HEK293 (cell line): ENCODE measurements around the gene MESD.

Source experiments
- CTCF ChIA-PET: fragments of 350-600 bp; formaldehyde crosslinking; extraction: SDS; loops from one replicate; lab custom pipeline; 2021; ENCODE audit warnings: antibody characterized with exemption; lab: Yijun Ruan, JAX
- POLR2A ChIA-PET: fragments of 300-600 bp; formaldehyde crosslinking; extraction: SDS; loops from one replicate; lab custom pipeline; 2020; ENCODE audit warnings: antibody characterized with exemption, inconsistent platforms; lab: Yijun Ruan, JAX
- H3K27ac ChIP-seq: fragments of 200-500 bp; sonication (Bioruptor generic); 2 replicates; pipeline ENCODE4 v1.5.1; 2014; ENCODE audit warnings: low read depth, low read length, control low read depth, inconsistent platforms; ENCODE audit errors: extremely low read depth
- H3K36me3 ChIP-seq, 2 experiments: fragments of 200-500 bp in 1 of 2; sonication (Bioruptor generic) in 1 of 2; 1 replicate in 1 of 2; 2 replicates in 1 of 2; pipeline ENCODE4 v1.5.1; 2014 to 2017; ENCODE audit warnings: inconsistent platforms in 2 of 2, low read length in 2 of 2; ENCODE audit not compliant: control insufficient read depth in 2 of 2, insufficient read depth in 1 of 2
- H3K4me1 ChIP-seq: fragments of 200-500 bp; sonication (Bioruptor generic); 2 replicates; pipeline ENCODE4 v1.5.1; 2014; ENCODE audit warnings: mild to moderate bottlenecking, low read length, inconsistent platforms; ENCODE audit not compliant: control insufficient read depth, insufficient read depth
- H3K4me3 ChIP-seq: 2 replicates; pipeline ENCODE4 v1.5.1; 2011; ENCODE audit warnings: low read depth, mild to moderate bottlenecking, control low read depth, low read length, moderate library complexity
- H3K9me3 ChIP-seq: fragments of 200-500 bp; sonication (Bioruptor generic); 2 replicates; pipeline ENCODE4 v1.5.1; 2014; ENCODE audit warnings: low read depth, low read length, inconsistent platforms; ENCODE audit not compliant: control insufficient read depth, insufficient read depth
- PRDM1 ChIP-seq: fragments of 450-650 bp; formaldehyde crosslinking; IDR thresholded peaks from 2 replicates; pipeline ENCODE4; 2016; ENCODE audit warnings: missing biosample characterization, missing genetic modification characterization
- RBAK ChIP-seq: fragments of 450-650 bp; formaldehyde crosslinking; IDR thresholded peaks from 2 replicates; pipeline ENCODE4 v1.5.1; 2016; ENCODE audit warnings: missing biosample characterization, missing genetic modification characterization
- SETDB1 ChIP-seq: IDR thresholded peaks from one replicate; pipeline ENCODE4 v1.6.1; 2017; ENCODE audit warnings: mild to moderate bottlenecking, low read length, moderate library complexity, mixed read lengths; ENCODE audit not compliant: insufficient read length
- SP3 ChIP-seq: fragments of 450-650 bp; formaldehyde crosslinking; IDR thresholded peaks from 2 replicates; pipeline ENCODE4 v1.5.1; 2016; ENCODE audit warnings: missing biosample characterization, missing genetic modification characterization
- WT1 ChIP-seq: fragments of 450-650 bp; formaldehyde crosslinking; IDR thresholded peaks from 2 replicates; pipeline ENCODE4 v1.5.1; 2016; ENCODE audit warnings: missing biosample characterization, missing genetic modification characterization
- YY2 ChIP-seq: fragments of 450-650 bp; formaldehyde crosslinking; IDR thresholded peaks from 2 replicates; pipeline ENCODE4 v1.5.1; 2016; ENCODE audit warnings: missing biosample characterization, missing genetic modification characterization
- ZNF112 ChIP-seq: fragments of 450-650 bp; formaldehyde crosslinking; IDR thresholded peaks from 2 replicates; pipeline ENCODE4 v1.5.0; 2017; ENCODE audit warnings: missing biosample characterization, missing genetic modification characterization
- ZNF132 ChIP-seq: fragments of 450-650 bp; formaldehyde crosslinking; IDR thresholded peaks from 2 replicates; pipeline ENCODE4 v1.5.1; 2017; ENCODE audit warnings: missing biosample characterization, missing genetic modification characterization, borderline replicate concordance
- ZNF155 ChIP-seq: fragments of 450-650 bp; formaldehyde crosslinking; IDR thresholded peaks from 2 replicates; pipeline ENCODE4 v1.5.1; 2016; ENCODE audit warnings: missing biosample characterization, missing genetic modification characterization
- ZNF266 ChIP-seq: fragments of 450-650 bp; formaldehyde crosslinking; IDR thresholded peaks from 2 replicates; pipeline ENCODE4 v1.5.1; 2016; ENCODE audit warnings: missing biosample characterization, missing genetic modification characterization, low read depth
- ZNF292 ChIP-seq: fragments of 450-650 bp; formaldehyde crosslinking; IDR thresholded peaks from 2 replicates; pipeline ENCODE4 v1.5.1; 2016; ENCODE audit warnings: low read depth, missing biosample characterization, missing genetic modification characterization, borderline replicate concordance
- ZNF341 ChIP-seq: fragments of 450-650 bp; formaldehyde crosslinking; IDR thresholded peaks from 2 replicates; pipeline ENCODE4; 2016; ENCODE audit warnings: low read depth, missing biosample characterization, missing genetic modification characterization
- ZNF404 ChIP-seq: fragments of 450-650 bp; formaldehyde crosslinking; IDR thresholded peaks from 2 replicates; pipeline ENCODE4 v1.5.1; 2017; ENCODE audit warnings: missing biosample characterization, missing genetic modification characterization
- ZNF514 ChIP-seq: fragments of 450-650 bp; formaldehyde crosslinking; IDR thresholded peaks from 2 replicates; pipeline ENCODE4 v1.5.1; 2016; ENCODE audit warnings: missing biosample characterization, missing genetic modification characterization
- ZNF544 ChIP-seq: fragments of 450-650 bp; formaldehyde crosslinking; IDR thresholded peaks from 2 replicates; pipeline ENCODE4 v1.5.0; 2017; ENCODE audit warnings: missing biosample characterization, missing genetic modification characterization
- ZNF561 ChIP-seq: fragments of 450-650 bp; IDR thresholded peaks from 2 replicates; pipeline ENCODE4 v1.5.1; 2018; ENCODE audit warnings: missing biosample characterization, missing genetic modification characterization, borderline replicate concordance
- ZNF571 ChIP-seq: fragments of 450-650 bp; formaldehyde crosslinking; IDR thresholded peaks from 2 replicates; pipeline ENCODE4 v1.5.0; 2017; ENCODE audit warnings: missing biosample characterization, missing genetic modification characterization
- ZNF623 ChIP-seq: fragments of 450-650 bp; formaldehyde crosslinking; IDR thresholded peaks from 2 replicates; pipeline ENCODE4 v1.5.1; 2016; ENCODE audit warnings: missing biosample characterization, missing genetic modification characterization
- ZNF624 ChIP-seq: fragments of 450-650 bp; formaldehyde crosslinking; IDR thresholded peaks from 2 replicates; pipeline ENCODE4 v1.5.1; 2017; ENCODE audit warnings: missing biosample characterization, missing genetic modification characterization
- TF ChIP-seq, protein P1 (sequence below): fragments of 450-650 bp; formaldehyde crosslinking; IDR thresholded peaks from 2 replicates; pipeline ENCODE4 v1.5.1; 2017; ENCODE audit warnings: missing biosample characterization, missing genetic modification characterization
- TF ChIP-seq, protein P2 (sequence below): fragments of 450-650 bp; formaldehyde crosslinking; IDR thresholded peaks from 2 replicates; pipeline ENCODE4 v1.5.1; 2017; ENCODE audit warnings: missing biosample characterization, missing genetic modification characterization
- TF ChIP-seq, protein P3 (sequence below): fragments of 450-650 bp; formaldehyde crosslinking; IDR thresholded peaks from 2 replicates; pipeline ENCODE4 v1.5.1; 2016; ENCODE audit warnings: missing biosample characterization, missing genetic modification characterization

MESD gene

DNA sequence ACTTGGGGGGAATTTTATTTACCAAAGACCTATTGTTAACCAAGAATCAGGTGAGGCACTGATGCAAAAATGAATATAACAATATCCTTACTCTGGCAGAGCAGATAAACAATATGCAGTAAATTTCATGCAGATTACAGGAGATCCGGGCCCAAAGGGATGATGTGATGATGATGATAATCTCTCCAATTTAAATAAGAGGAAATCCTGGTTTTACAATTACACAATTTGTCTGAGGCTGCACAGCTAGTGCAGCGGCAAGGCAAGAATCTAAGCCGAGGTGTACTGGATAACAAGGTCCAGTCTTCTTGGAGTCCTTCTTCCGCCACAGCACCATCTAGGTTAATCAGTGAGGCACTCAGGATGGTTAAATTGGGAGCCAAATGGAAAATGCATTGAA, 2.4 kb upstream of the MESD start:
- ChIA-PET POLR2A (interaction anchor here (0.5 kb wide), 1 partner anchor 15 kb away, joined by 3 read pairs; no protein-coding TSS in a partner anchor), CTCF (interaction anchor here (0.7 to 6.3 kb wide), 3 partner anchors 15 to 867 kb away, joined by 3 to 46 read pairs (median 9); no protein-coding TSS in a partner anchor)
- no peak for TF ChIP-seq ZNF624 (tag by site-specific recombination)
- TF ChIP-seq SP3 = no peak
- TF ChIP-seq YY2 = no peak
- TF ChIP-seq ZNF571 (tag by site-specific recombination) = no peak
- no peak for TF ChIP-seq ZNF561 (tag by site-specific recombination)
- no peak for TF ChIP-seq ZNF341 (tag by site-specific recombination)
- TF ChIP-seq ZNF623 = no peak
- TF ChIP-seq, protein P1, sequence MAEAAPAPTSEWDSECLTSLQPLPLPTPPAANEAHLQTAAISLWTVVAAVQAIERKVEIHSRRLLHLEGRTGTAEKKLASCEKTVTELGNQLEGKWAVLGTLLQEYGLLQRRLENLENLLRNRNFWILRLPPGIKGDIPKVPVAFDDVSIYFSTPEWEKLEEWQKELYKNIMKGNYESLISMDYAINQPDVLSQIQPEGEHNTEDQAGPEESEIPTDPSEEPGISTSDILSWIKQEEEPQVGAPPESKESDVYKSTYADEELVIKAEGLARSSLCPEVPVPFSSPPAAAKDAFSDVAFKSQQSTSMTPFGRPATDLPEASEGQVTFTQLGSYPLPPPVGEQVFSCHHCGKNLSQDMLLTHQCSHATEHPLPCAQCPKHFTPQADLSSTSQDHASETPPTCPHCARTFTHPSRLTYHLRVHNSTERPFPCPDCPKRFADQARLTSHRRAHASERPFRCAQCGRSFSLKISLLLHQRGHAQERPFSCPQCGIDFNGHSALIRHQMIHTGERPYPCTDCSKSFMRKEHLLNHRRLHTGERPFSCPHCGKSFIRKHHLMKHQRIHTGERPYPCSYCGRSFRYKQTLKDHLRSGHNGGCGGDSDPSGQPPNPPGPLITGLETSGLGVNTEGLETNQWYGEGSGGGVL = no peak
- TF ChIP-seq RBAK (tag by site-specific recombination) = no peak

DNA sequence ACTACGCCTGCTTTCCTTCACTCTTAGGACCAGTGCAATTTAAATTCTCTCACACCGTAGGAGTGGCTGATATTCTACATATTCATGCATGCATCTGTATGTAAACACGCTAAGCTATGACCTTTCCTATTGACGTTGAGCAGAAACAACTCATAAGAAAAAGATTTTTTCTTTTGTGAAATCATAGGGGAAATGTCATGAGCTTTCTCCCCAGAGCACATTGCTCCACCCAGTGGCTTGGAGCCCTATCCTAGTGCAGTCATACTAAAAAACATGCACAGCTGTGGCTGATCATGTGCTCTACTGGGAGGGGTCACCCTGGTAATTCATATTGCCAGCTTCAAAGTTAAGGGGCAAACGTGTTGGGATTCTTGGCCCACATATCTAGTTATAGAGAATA, 1.8 kb upstream of the MESD start:
- CTCF ChIA-PET = interaction anchor here (0.6 to 6.3 kb wide), 7 partner anchors 14 to 867 kb away, joined by 3 to 46 read pairs (median 4); no protein-coding TSS in a partner anchor

More for the DNA sequence above, 2.4 kb upstream of the MESD start:
- Histone ChIP-seq H3K4me3 (no peak overlapping the region), H3K9me3 (no peaks in the 10 kb centered on the region), H3K4me1 (peaks cover 6% of the 10 kb centered on the region; the same call in 1 of the 2 replicates), H3K27ac (no peak overlapping the region), H3K36me3 (no peaks in the 10 kb centered on the region)

DNA sequence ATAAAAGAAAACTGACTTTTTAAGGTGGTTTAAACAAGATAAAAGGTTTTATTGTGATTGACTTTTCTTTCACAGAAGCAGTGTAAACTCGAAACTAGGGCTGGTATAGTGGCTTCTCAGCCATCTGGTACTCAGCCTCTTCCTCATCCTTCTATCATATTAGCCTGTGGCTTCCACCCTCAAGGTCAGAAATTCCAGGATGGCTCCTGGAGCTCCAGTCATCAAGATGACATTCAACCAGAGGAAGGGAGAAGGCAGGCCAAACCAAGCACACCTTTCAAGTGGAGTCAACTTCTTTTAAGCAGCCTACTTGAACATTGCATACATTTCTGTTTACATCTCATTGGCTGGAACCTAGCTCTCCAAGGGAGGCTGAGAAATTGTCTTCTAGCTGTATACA, 1.3 kb upstream of the MESD start:
- TF ChIP-seq ZNF544 (tag by site-specific recombination) = no peak
- TF ChIP-seq ZNF112 (tag by site-specific recombination) = no peak
- TF ChIP-seq, protein P2, sequence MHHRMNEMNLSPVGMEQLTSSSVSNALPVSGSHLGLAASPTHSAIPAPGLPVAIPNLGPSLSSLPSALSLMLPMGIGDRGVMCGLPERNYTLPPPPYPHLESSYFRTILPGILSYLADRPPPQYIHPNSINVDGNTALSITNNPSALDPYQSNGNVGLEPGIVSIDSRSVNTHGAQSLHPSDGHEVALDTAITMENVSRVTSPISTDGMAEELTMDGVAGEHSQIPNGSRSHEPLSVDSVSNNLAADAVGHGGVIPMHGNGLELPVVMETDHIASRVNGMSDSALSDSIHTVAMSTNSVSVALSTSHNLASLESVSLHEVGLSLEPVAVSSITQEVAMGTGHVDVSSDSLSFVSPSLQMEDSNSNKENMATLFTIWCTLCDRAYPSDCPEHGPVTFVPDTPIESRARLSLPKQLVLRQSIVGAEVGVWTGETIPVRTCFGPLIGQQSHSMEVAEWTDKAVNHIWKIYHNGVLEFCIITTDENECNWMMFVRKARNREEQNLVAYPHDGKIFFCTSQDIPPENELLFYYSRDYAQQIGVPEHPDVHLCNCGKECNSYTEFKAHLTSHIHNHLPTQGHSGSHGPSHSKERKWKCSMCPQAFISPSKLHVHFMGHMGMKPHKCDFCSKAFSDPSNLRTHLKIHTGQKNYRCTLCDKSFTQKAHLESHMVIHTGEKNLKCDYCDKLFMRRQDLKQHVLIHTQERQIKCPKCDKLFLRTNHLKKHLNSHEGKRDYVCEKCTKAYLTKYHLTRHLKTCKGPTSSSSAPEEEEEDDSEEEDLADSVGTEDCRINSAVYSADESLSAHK (tag by site-specific recombination) = no peak
- no peak for TF ChIP-seq ZNF155 (tag by site-specific recombination)
- no peak for TF ChIP-seq ZNF404 (tag by site-specific recombination)
- TF ChIP-seq ZNF292 (tag by site-specific recombination) = no peak
- no peak for TF ChIP-seq ZNF514 (tag by site-specific recombination)
- no peak for TF ChIP-seq ZNF266 (tag by site-specific recombination)
- H3K4me3 ChIP-seq = no peak overlapping the region
- CTCF ChIA-PET = interaction anchor here (0.6 to 6.3 kb wide), 9 partner anchors 12 to 891 kb away, joined by 3 to 46 read pairs (median 4); no protein-coding TSS in a partner anchor
- H3K36me3 ChIP-seq = no peaks in the 10 kb centered on the region; a peak in 1 of 3 replicates
- POLR2A ChIA-PET = interaction anchor here (2.0 kb wide), 1 partner anchor 10 kb away, joined by 22 read pairs; the partner anchor contains the start of gene TLNRD1
- H3K4me1 ChIP-seq = peaks cover 12% of the 10 kb centered on the region
- H3K9me3 ChIP-seq = no peaks in the 10 kb centered on the region
- no peak overlapping the region for H3K27ac ChIP-seq

More for the DNA sequence above, 1.8 kb upstream of the MESD start:
- Histone ChIP-seq H3K27ac (no peak overlapping the region), H3K36me3 (no peaks in the 10 kb centered on the region), H3K9me3 (no peaks in the 10 kb centered on the region), H3K4me1 (peaks cover 9% of the 10 kb centered on the region; the same call in 1 of the 2 replicates), H3K4me3 (no peak overlapping the region)
- no peak for TF ChIP-seq ZNF544 (tag by site-specific recombination)
- TF ChIP-seq WT1 (tag by site-specific recombination) = no peak
- TF ChIP-seq, protein P3, sequence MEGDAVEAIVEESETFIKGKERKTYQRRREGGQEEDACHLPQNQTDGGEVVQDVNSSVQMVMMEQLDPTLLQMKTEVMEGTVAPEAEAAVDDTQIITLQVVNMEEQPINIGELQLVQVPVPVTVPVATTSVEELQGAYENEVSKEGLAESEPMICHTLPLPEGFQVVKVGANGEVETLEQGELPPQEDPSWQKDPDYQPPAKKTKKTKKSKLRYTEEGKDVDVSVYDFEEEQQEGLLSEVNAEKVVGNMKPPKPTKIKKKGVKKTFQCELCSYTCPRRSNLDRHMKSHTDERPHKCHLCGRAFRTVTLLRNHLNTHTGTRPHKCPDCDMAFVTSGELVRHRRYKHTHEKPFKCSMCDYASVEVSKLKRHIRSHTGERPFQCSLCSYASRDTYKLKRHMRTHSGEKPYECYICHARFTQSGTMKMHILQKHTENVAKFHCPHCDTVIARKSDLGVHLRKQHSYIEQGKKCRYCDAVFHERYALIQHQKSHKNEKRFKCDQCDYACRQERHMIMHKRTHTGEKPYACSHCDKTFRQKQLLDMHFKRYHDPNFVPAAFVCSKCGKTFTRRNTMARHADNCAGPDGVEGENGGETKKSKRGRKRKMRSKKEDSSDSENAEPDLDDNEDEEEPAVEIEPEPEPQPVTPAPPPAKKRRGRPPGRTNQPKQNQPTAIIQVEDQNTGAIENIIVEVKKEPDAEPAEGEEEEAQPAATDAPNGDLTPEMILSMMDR (tag by site-specific recombination) = no peak
- no peak for TF ChIP-seq SETDB1
- TF ChIP-seq PRDM1 (tag by site-specific recombination) = peak; percentile 70
- TF ChIP-seq ZNF132 = no peak
- POLR2A ChIA-PET = interaction anchor here (0.5 to 2.0 kb wide), 2 partner anchors 10 to 15 kb away, joined by 3 to 22 read pairs; partner anchors contain the start of gene TLNRD1
